KOPT-K1 (cell line): Measurements from ENCODE around the gene RNF167.

Experiments used
- H3K27ac ChIP-seq: fragments of 200-600 bp; sonication (generic); 2 replicates; pipeline ENCODE4 v1.5.1; 2016; ENCODE audit warnings: antibody characterized with exemption, mild to moderate bottlenecking, low read depth, low read length; ENCODE audit not compliant: poor library complexity, severe bottlenecking
- H3K36me3 ChIP-seq: fragments of 200-600 bp; sonication (generic); 2 replicates; pipeline ENCODE4 v1.5.1; 2017; ENCODE audit warnings: antibody characterized with exemption, mild to moderate bottlenecking, low read length, moderate library complexity; ENCODE audit not compliant: insufficient read depth
- H3K9me3 ChIP-seq: fragments of 200-600 bp; sonication (generic); 2 replicates; pipeline ENCODE4 v1.5.1; 2017; ENCODE audit warnings: antibody characterized with exemption, low read length, mild to moderate bottlenecking; ENCODE audit not compliant: insufficient read depth, poor library complexity, severe bottlenecking

The RNF167 gene

GRCh38 chr17:4941319-4941610, 1.2 kb downstream of the RNF167 start:
- Histone ChIP-seq H3K36me3 (peaks cover 68% of the 10 kb centered on the region), H3K9me3 (no peaks in the 10 kb centered on the region), H3K27ac (peak overlapping the region; percentile 99)

- no peaks in the 10 kb centered on the region for H3K9me3 ChIP-seq
- H3K36me3 ChIP-seq = peaks cover 66% of the 10 kb centered on the region
- H3K27ac ChIP-seq = peak overlapping the region; percentile 99
These were observed 2.9 kb downstream of the RNF167 start for GRCh38 chr17:4942760-4943508.

DNA sequence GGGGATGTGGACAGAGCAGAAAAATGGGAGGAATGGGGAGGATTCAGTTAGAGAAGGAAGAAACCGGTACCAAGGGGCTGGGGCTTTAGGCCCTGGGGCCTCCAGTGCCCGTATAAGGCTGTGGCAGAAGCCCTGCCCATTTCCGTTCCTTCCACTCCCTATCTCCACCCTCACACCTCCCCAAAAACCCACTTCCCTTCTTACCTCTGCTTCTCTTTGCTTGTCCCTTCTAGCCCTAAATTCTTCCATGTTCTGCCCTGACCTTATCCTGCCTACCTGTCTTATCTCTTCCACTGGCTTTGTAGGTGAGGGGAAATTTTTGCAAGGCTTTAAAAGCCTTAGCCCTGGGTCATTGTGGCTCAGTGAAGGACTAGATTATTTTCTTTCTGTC, 4.1 kb downstream of the RNF167 start:
- Histone ChIP-seq H3K27ac (peak overlapping the region; percentile 99), H3K36me3 (peaks cover 59% of the 10 kb centered on the region), H3K9me3 (no peaks in the 10 kb centered on the region)

GRCh38 chr17:4944554-4945175, 4.6 kb downstream of the RNF167 start:
- H3K36me3 ChIP-seq = peaks cover 59% of the 10 kb centered on the region
- H3K27ac ChIP-seq = peak overlapping the region; percentile 99
- no peaks in the 10 kb centered on the region for H3K9me3 ChIP-seq

DNA sequence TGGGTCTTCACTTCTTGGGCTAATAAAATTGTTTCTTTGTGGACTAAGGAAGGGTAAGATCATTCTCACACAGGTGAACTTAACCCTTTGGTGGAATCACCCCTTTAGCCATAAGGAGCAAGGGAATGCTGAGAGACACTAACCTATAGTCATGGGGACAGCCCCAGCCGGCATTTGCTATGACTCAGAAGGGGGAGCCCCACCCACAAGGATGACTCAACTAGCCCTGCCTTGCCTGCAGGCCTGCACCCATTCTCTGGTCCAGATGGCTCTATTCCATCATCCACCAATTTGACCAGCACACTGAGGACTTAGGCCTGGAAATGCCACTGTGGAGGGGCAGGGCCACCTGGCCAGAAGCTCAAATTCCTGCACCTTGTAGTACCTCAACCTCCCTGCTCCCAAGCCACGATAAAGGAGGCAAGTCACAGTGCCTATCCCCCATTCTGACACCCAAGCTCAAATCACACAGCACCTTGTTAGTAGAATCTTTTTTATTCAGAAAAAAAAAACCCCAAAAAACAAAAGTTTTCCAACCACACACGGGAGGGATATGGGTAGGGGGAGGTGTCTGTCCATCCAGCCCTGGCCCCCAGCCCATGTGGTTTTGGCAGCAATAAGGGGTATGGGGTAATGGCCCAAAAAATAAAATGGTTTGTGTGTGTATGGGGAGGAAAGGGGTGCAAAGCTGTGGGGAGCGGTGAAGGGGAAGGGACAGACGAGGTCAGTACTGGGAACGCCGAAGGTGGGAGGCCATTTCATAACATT, 5.3 kb downstream of the RNF167 start:
- Histone ChIP-seq H3K27ac (peak overlapping the region; percentile 99), H3K9me3 (no peaks in the 10 kb centered on the region), H3K36me3 (peaks cover 59% of the 10 kb centered on the region)

GRCh38 chr17:4945944-4946280, 5.8 kb downstream of the RNF167 start:
- Histone ChIP-seq H3K36me3 (peaks cover 59% of the 10 kb centered on the region), H3K27ac (peak overlapping the region; percentile 99), H3K9me3 (no peaks in the 10 kb centered on the region)

DNA sequence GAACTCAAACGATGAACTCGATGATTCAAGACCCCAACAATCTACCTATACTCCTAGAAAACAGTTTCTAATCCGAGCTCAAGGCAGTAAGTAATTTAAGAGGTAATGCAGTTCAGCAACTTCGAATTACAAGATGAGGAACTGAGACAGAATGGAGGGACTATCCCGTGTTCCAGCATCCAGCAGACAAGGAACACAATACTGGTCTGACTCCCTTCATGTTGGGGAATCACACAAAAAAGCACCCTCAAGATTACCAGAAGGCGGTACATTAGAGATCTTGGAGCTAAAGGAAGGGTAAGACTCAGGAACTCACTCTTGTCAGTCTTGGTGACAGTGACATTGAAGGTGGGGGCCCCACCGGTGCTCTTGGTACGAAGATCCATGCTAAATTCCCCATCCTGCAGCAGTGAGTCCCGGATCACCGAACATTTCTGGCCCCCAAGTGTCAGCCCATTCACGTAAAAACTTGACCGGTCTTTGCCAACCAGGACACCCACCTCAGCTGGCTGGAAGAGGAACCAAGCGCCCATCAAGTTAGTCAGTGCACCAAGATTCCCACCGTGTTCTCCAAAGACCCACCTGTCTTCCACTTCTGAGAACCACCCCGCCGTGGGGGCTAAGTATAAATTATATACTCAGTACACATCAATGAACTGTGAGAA, 6.4 kb downstream of the RNF167 start:
- Histone ChIP-seq H3K36me3 (peaks cover 59% of the 10 kb centered on the region), H3K9me3 (no peaks in the 10 kb centered on the region), H3K27ac (peak overlapping the region; percentile 99)

GRCh38 chr17:4947010-4947410, 6.9 kb downstream of the RNF167 start:
- Histone ChIP-seq H3K9me3 (no peaks in the 10 kb centered on the region), H3K27ac (peak overlapping the region; percentile 99), H3K36me3 (peaks cover 56% of the 10 kb centered on the region)

DNA sequence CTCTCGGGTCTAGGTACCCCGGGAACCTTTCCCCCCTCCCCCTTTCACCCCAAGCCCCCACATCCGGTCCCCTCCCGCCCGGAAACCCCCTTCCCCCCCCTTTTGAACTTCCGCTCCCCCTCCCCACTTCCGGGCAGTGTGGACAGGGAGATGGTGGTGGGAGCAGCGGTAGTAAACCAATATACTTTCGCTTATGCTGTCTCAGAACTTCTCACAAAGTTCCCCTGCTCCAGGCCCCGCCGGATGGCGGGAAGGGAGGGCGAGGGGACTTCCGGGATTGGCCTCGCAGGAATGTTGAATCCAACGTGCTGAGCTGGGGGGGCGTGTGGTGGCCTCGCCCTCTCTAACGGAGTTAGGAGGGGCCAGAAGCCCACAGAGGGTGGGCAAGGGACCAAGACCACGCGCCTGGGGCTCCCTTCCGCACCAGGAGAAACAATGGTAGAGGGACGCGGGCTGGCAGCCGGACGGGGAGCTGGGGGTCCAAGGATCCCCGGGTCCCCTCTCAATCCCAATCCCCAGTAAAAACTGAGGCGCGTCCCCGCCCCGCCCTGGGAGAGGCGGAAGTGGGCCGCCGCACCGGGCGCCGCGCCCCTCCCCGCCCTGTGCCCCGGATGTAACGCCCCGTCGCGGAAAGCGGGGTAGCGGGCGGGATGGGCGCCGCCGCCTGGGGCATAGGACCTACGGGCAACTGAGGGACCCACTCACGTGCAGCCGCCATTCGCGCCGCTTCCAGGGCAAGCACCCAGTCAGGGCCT, 7.5 kb downstream of the RNF167 start:
- H3K27ac ChIP-seq = peak overlapping the region; percentile 99
- H3K9me3 ChIP-seq = no peaks in the 10 kb centered on the region
- peaks cover 50% of the 10 kb centered on the region for H3K36me3 ChIP-seq

DNA sequence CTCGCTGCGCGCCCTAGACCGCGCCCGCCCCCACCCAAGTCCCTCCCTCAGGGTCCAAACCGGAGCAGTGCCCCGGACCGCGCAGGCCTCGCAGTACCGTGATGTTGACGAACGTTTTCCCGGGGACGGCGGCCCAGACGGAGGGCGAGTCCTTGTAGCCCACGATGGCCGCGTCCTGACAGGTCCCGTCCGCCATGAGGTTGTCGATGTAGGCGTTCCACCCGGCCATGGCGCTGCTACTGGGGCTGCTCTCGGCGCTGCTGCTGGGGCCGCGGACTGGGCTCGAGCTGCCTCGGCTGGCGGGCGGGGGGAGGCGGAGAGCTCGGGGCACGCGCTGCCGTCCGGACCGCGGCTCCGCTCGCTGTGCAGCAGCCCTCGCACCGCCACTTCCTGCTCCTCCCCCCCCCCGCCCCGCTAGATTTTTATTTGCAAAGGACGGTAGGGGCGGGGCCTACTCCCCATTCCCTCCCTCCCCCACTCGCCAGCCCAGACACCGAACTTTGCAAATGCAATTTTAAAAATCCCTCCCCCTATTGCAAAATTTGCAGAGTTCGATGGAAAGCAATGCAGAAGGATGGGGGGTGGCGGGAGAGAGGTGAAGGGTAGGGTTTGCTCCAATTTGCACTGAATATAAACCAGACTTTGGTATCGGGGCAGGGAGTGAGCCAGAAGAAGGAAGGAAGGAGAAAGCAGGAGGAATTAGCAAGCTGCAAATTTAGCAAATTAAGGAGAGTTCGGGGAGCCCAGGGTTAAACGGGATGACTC, 8.3 kb downstream of the RNF167 start, which contains the start of gene PFN1:
Gene PFN1, minus strand, starts transcription at position 365 of the 765 bp plus-strand sequence. Its CDS starts 136 bp downstream, at position 229.
- Histone ChIP-seq H3K9me3 (no peaks in the 10 kb centered on the region), H3K27ac (peak within 1 kb of the TSS; percentile 99), H3K36me3 (peaks cover 42% of the 10 kb centered on the region)

DNA sequence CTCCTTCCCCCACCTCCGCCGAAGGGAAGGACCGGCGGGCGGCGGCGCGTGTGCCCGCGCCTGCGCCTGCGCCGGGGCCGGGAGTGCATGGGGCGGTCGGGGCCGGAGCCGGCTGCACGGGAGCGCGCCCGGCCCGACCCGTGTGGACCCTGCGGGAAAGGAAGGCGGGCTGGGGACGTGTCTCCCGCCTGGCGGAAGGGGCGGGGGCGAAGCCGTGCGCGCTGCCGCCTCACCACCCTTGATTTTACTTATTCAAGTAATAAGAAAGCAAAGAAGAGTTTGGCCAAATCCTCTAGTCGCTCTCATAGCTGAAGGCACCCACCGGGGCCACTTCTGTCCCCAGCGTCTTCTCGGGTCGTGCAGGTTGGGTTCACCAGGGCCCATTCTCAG, 8.9 kb downstream of the RNF167 start:
- H3K27ac ChIP-seq = peak overlapping the region; percentile 99
- H3K9me3 ChIP-seq = no peaks in the 10 kb centered on the region

GRCh38 chr17:4949321-4950074, 9.4 kb downstream of the RNF167 start:
- Histone ChIP-seq H3K36me3 (peaks cover 32% of the 10 kb centered on the region), H3K9me3 (no peaks in the 10 kb centered on the region), H3K27ac (peak overlapping the region; percentile 99)

More for the DNA sequence above, 8.9 kb downstream of the RNF167 start:
- H3K36me3 ChIP-seq = peaks cover 37% of the 10 kb centered on the region

GRCh38 chr17:4950075-4950745, 10.1 kb downstream of the RNF167 start:
- Histone ChIP-seq H3K36me3 (peaks cover 25% of the 10 kb centered on the region), H3K27ac (peak overlapping the region; percentile 99), H3K9me3 (no peaks in the 10 kb centered on the region)
